Measurements from ENCODE around the gene EFHD2. TPM values are rescaled to one million over a fixed set of nuclear protein-coding genes. Genes with fewer than 3 reads are reported as not detected.

EFHD2 gene
- total RNA-seq, 4 donors from 2014 or later, result 30.3 to 57.4 (median 55.2) TPM

GRCh38 chr1:15441247-15441646 is 31.6 kb downstream of the EFHD2 start:
- Histone ChIP-seq H3K4me3 (no peak overlapping the region), H3K4me1 (no peaks in the 10 kb centered on the region), H3K9me3 (no peaks in the 10 kb centered on the region), H3K27ac (replicated peaks in 1 of 4) (no peak overlapping the region), H3K27me3 (no peaks in the 10 kb centered on the region), H3K36me3 (no peaks in the 10 kb centered on the region)
- intact Hi-C loops (cut with DNase I), result no loop called here
- 92% methylated on average over 6 of the region's 6 CpGs for WGBS
- no peak for TF ChIP-seq EP300 (IDR thresholded peaks at IDR 0.05)
- no peak for TF ChIP-seq CTCF (IDR thresholded peaks at IDR 0.05)
- TF ChIP-seq POLR2AphosphoS5 (IDR thresholded peaks at IDR 0.05), result no peak
- no peak for TF ChIP-seq POLR2A (IDR thresholded peaks at IDR 0.05; ENCODE audit: low read depth)
- no peak for DNase-seq (ENCODE audit: extremely low spot score)

DNA sequence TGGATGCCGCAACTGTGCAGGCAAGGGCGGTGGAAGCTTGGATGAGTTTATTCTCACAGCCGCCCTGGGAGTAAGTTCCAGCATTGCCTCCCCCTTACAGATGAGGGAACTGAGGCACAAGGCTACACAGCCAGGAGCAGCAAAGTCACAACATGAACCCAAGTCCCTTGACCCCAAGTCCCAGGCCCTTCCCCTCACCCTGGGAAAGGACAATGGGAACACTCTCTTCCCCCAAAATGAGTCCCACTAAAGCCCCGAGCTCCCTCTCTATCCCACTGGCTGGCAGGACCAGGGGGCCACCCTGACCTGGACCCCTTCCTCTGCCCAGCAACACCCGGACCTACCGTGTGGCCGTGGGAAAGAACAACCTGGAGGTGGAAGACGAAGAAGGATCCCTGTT is 32.4 kb downstream of the EFHD2 start:
- DNase-seq (ENCODE audit: extremely low spot score), result no peak
- TF ChIP-seq POLR2AphosphoS5 (IDR thresholded peaks at IDR 0.05), result no peak
- TF ChIP-seq POLR2A (IDR thresholded peaks at IDR 0.05; ENCODE audit: low read depth), result no peak
- TF ChIP-seq EP300 (IDR thresholded peaks at IDR 0.05), result no peak
- no peak overlapping the region for H3K27ac ChIP-seq (replicated peaks in 1 of 4)
- H3K4me1 ChIP-seq, result no peaks in the 10 kb centered on the region
- intact Hi-C loops (cut with DNase I), result no loop called here
- no peaks in the 10 kb centered on the region for H3K36me3 ChIP-seq
- H3K9me3 ChIP-seq, result no peaks in the 10 kb centered on the region
- no peaks in the 10 kb centered on the region for H3K27me3 ChIP-seq
- 89% methylated on average over 8 of the region's 8 CpGs for WGBS
- H3K4me3 ChIP-seq, result no peak overlapping the region

DNA sequence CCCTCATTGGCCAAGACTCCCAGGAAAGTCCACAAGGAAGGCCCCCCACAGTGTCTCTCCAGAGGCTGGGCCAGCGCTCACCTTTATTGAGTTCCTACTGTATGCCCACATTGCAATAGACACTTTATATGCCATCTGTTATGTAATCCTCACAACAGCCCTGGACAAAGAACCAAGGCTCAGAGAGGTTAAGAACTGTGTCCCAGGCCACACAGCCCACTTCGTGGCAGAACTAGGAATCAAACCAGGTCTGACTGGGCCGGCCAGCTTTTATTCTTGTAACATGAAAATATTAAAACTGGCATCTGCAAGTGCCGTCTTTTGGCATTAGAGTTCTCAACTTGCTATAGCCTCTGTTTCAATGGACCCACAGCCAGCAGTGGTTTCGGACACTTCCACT is 33.1 kb downstream of the EFHD2 start:
- H3K27ac ChIP-seq (replicated peaks in 1 of 4), result no peak overlapping the region
- DNase-seq (ENCODE audit: extremely low spot score), result no peak
- TF ChIP-seq EP300 (IDR thresholded peaks at IDR 0.05), result no peak
- TF ChIP-seq POLR2AphosphoS5 (IDR thresholded peaks at IDR 0.05), result no peak
- TF ChIP-seq POLR2A (IDR thresholded peaks at IDR 0.05; ENCODE audit: low read depth), result no peak
- TF ChIP-seq CTCF (IDR thresholded peaks at IDR 0.05), result no peak
- H3K4me1 ChIP-seq, result no peaks in the 10 kb centered on the region
- intact Hi-C loops (cut with DNase I), result no loop called here
- no peak overlapping the region for H3K4me3 ChIP-seq
- H3K9me3 ChIP-seq, result no peaks in the 10 kb centered on the region
- H3K36me3 ChIP-seq, result no peaks in the 10 kb centered on the region
- WGBS, result 89% methylated on average over 5 of the region's 5 CpGs
- H3K27me3 ChIP-seq, result no peaks in the 10 kb centered on the region

DNA sequence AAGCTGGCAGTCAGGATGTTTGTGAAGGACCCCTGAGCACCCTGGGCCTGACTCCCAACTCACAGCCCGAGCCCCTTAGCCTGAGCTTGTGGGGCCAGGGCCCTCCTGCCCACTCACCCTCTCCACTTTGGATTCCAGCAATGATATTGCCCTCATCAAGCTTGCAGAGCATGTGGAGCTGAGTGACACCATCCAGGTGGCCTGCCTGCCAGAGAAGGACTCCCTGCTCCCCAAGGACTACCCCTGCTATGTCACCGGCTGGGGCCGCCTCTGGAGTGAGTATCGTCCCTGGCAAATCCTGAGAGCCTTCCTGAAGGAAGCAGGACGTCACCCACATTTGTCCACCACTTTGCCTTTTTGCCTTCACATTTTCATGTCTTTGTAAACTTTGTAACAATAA is 33.6 kb downstream of the EFHD2 start:
- no peak for DNase-seq (ENCODE audit: extremely low spot score)
- WGBS, result 68% methylated on average over 5 of the region's 5 CpGs
- no peak overlapping the region for H3K27ac ChIP-seq (replicated peaks in 1 of 4)
- no peaks in the 10 kb centered on the region for H3K9me3 ChIP-seq
- no peaks in the 10 kb centered on the region for H3K27me3 ChIP-seq
- no peaks in the 10 kb centered on the region for H3K4me1 ChIP-seq
- H3K36me3 ChIP-seq, result no peaks in the 10 kb centered on the region
- H3K4me3 ChIP-seq, result no peak overlapping the region
- intact Hi-C loops (cut with DNase I), result no loop called here
- TF ChIP-seq POLR2AphosphoS5 (IDR thresholded peaks at IDR 0.05) (no peak), EP300 (IDR thresholded peaks at IDR 0.05) (no peak), POLR2A (IDR thresholded peaks at IDR 0.05; ENCODE audit: low read depth) (no peak), CTCF (IDR thresholded peaks at IDR 0.05) (no peak)

- Histone ChIP-seq H3K36me3 (no peaks in the 10 kb centered on the region), H3K27ac (replicated peaks in 1 of 4) (no peak overlapping the region), H3K4me1 (no peaks in the 10 kb centered on the region), H3K27me3 (no peaks in the 10 kb centered on the region), H3K4me3 (no peak overlapping the region), H3K9me3 (no peaks in the 10 kb centered on the region)
- intact Hi-C loops (cut with DNase I), result no loop called here
- no peak for DNase-seq (ENCODE audit: extremely low spot score)
- TF ChIP-seq EP300 (IDR thresholded peaks at IDR 0.05), result no peak
- no peak for TF ChIP-seq POLR2A (IDR thresholded peaks at IDR 0.05; ENCODE audit: low read depth)
- TF ChIP-seq POLR2AphosphoS5 (IDR thresholded peaks at IDR 0.05), result no peak
- no peak for TF ChIP-seq CTCF (IDR thresholded peaks at IDR 0.05)
- WGBS, result 81% methylated on average over 12 of the region's 17 CpGs
Observed at GRCh38 chr1:15444468-15445389, 35.0 kb downstream of the EFHD2 start.

Data from esophagus muscularis mucosa (tissue), 4 donors.